ENCODE results near the gene INHBC.

The INHBC gene

GRCh38 chr12:57449375-57449774 is 14.8 kb downstream of the INHBC start:
- no peak overlapping the region for H3K4me3 ChIP-seq (ENCODE audit: low read length)
- DNase-seq (ENCODE audit: low read depth): no peak
- no peak for TF ChIP-seq CTCF (IDR thresholded peaks at IDR 0.05; ENCODE audit: insufficient read depth, low read depth, low read length, missing control alignments)

GRCh38 chr12:57450057-57450456 is 15.5 kb downstream of the INHBC start:
- H3K4me3 ChIP-seq (ENCODE audit: low read length): no peak overlapping the region
- no peak for TF ChIP-seq CTCF (IDR thresholded peaks at IDR 0.05; ENCODE audit: insufficient read depth, low read depth, low read length, missing control alignments)

GRCh38 chr12:57451233-57451778 is 16.7 kb downstream of the INHBC start:
- H3K4me3 ChIP-seq (ENCODE audit: low read length): no peak overlapping the region
- no peak for DNase-seq (ENCODE audit: low read depth)
- no peak for TF ChIP-seq CTCF (IDR thresholded peaks at IDR 0.05; ENCODE audit: insufficient read depth, low read depth, low read length, missing control alignments)

More at GRCh38 chr12:57450057-57450456, 15.5 kb downstream of the INHBC start:
- DNase-seq (ENCODE audit: low read depth): no peak

- H3K4me3 ChIP-seq (ENCODE audit: low read length): no peak overlapping the region
- peak; percentile 48 for DNase-seq (ENCODE audit: low read depth)
- no peak for TF ChIP-seq CTCF (IDR thresholded peaks at IDR 0.05; ENCODE audit: insufficient read depth, low read depth, low read length, missing control alignments)
Measured at GRCh38 chr12:57452181-57452936, 17.8 kb downstream of the INHBC start.

GRCh38 chr12:57452937-57453509 is 18.4 kb downstream of the INHBC start:
- TF ChIP-seq CTCF (IDR thresholded peaks at IDR 0.05; ENCODE audit: insufficient read depth, low read depth, low read length, missing control alignments): peak; percentile 95
- peak; percentile 74 for DNase-seq (ENCODE audit: low read depth)
- no peak overlapping the region for H3K4me3 ChIP-seq (ENCODE audit: low read length)

GRCh38 chr12:57454213-57454565 is 19.6 kb downstream of the INHBC start:
- no peak overlapping the region for H3K4me3 ChIP-seq (ENCODE audit: low read length)
- DNase-seq (ENCODE audit: low read depth): no peak
- TF ChIP-seq CTCF (IDR thresholded peaks at IDR 0.05; ENCODE audit: insufficient read depth, low read depth, low read length, missing control alignments): no peak

Measured in epithelial cell of esophagus (primary cell).